Iris pigment epithelial cell (primary cell): ENCODE measurements around the gene USP17L30.
"Not testable (repeated sequence)": the region's sequence is repeated elsewhere in the genome, so short reads cannot be mapped to it uniquely, and the experiment has no call there.

Experiments used
- DNase-seq: peaks from one replicate; pipeline ENCODE4 v3.0.0-alpha.2; 2011; ENCODE audit warnings: low read depth

USP17L30 gene

GRCh38 chr4:9362829-9363228 lies at the start of gene USP17L30:
USP17L30 (plus strand) TSS chr4:9363129; CDS start chr4:9363129, 0 bp downstream.
- DNase-seq = not testable (repeated sequence)

- not testable (repeated sequence) for DNase-seq
Observed at GRCh38 chr4:9324191-9324590, 38.7 kb upstream of the USP17L30 start.

GRCh38 chr4:9324865-9325264 lies 38.1 kb upstream of the USP17L30 start, which contains the start of gene USP17L24:
USP17L24 (plus strand) TSS chr4:9325165; CDS start chr4:9325165, 0 bp downstream.
- not testable (repeated sequence) for DNase-seq

GRCh38 chr4:9329611-9330010 lies 33.3 kb upstream of the USP17L30 start, which contains the start of gene USP17L25:
USP17L25 (plus strand) TSS chr4:9329911; CDS start chr4:9329911, 0 bp downstream.
- DNase-seq = not testable (repeated sequence)

- not testable (repeated sequence) for DNase-seq
Observed at GRCh38 chr4:9334358-9334757, 28.6 kb upstream of the USP17L30 start, which contains the start of gene USP17L26. USP17L26 (plus strand) TSS chr4:9334658; CDS start chr4:9334658, 0 bp downstream.

- not testable (repeated sequence) for DNase-seq
Observed at GRCh38 chr4:9339103-9339502, 23.8 kb upstream of the USP17L30 start, which contains the start of gene USP17L5. USP17L5 (plus strand) TSS chr4:9339403; CDS start chr4:9339403, 0 bp downstream.

- not testable (repeated sequence) for DNase-seq
Observed at GRCh38 chr4:9343848-9344247, 19.1 kb upstream of the USP17L30 start, which contains the start of gene USP17L27. USP17L27 (plus strand) TSS chr4:9344148; CDS start chr4:9344148, 0 bp downstream.

- not testable (repeated sequence) for DNase-seq
Observed at GRCh38 chr4:9348593-9348992, 14.3 kb upstream of the USP17L30 start, which contains the start of gene USP17L28. USP17L28 (plus strand) TSS chr4:9348893; CDS start chr4:9348893, 0 bp downstream.

- not testable (repeated sequence) for DNase-seq
Observed at GRCh38 chr4:9350866-9351265, 12.1 kb upstream of the USP17L30 start.

GRCh38 chr4:9353338-9353737 lies 9.6 kb upstream of the USP17L30 start, which contains the start of gene USP17L29:
USP17L29 (plus strand) TSS chr4:9353638; CDS start chr4:9353638, 0 bp downstream.
- DNase-seq = not testable (repeated sequence)

- DNase-seq = not testable (repeated sequence)
Observed at GRCh38 chr4:9379881-9380280, 17.0 kb downstream of the USP17L30 start.

GRCh38 chr4:9381012-9381534 lies 18.1 kb downstream of the USP17L30 start:
- DNase-seq = not testable (repeated sequence)

GRCh38 chr4:9384126-9384525 lies 21.2 kb downstream of the USP17L30 start:
- DNase-seq = no peak

GRCh38 chr4:9389001-9389400 lies 26.1 kb downstream of the USP17L30 start:
- DNase-seq = not testable (repeated sequence)

GRCh38 chr4:9405774-9406173 lies 42.8 kb downstream of the USP17L30 start:
- not testable (repeated sequence) for DNase-seq

- not testable (repeated sequence) for DNase-seq
Observed at GRCh38 chr4:9406491-9406890, 43.6 kb downstream of the USP17L30 start.

GRCh38 chr4:9409793-9410192 lies 46.9 kb downstream of the USP17L30 start:
- no peak for DNase-seq
